ENCODE measurements around the gene GSKIP.
A peak's percentile ranks its signal among the peaks of the same experiment; 100 is the strongest.
"Not testable (repeated sequence)": the region's sequence is repeated elsewhere in the genome, so short reads cannot be mapped to it uniquely, and the experiment has no call there.

GSKIP gene, protein sequence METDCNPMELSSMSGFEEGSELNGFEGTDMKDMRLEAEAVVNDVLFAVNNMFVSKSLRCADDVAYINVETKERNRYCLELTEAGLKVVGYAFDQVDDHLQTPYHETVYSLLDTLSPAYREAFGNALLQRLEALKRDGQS

GRCh38 chr14:96362965-96363750 is at the start of gene GSKIP, which contains the start of gene ATG2B:
GSKIP (plus strand) TSS chr14:96363526; CDS start chr14:96382248, 18,722 bp downstream.
ATG2B (minus strand) TSS chr14:96363341; CDS start chr14:96362976, 365 bp downstream.
- Mint-ChIP-seq H3K27me3 (no peaks in the 10 kb centered on the region), H3K9me3 (no peaks in the 10 kb centered on the region), H3K4me1 (ENCODE audit: low read depth) (peaks cover 57% of the 10 kb centered on the region), H3K36me3 (ENCODE audit: low read depth) (peaks cover 25% of the 10 kb centered on the region), H3K27ac (peak within 1 kb of the TSS; percentile 91), H3K4me3 (peak within 1 kb of the TSS; percentile 92)
- DNase-seq = peak; percentile 99

GRCh38 chr14:96316087-96316486 is 47.2 kb upstream of the GSKIP start:
- peaks cover 75% of the 10 kb centered on the region for H3K36me3 Mint-ChIP-seq (ENCODE audit: low read depth)
- H3K4me1 Mint-ChIP-seq (ENCODE audit: low read depth) = peaks cover 2% of the 10 kb centered on the region
- H3K27me3 Mint-ChIP-seq = no peaks in the 10 kb centered on the region
- H3K27ac Mint-ChIP-seq = no peak overlapping the region
- no peak for DNase-seq
- no peak overlapping the region for H3K4me3 Mint-ChIP-seq
- H3K9me3 Mint-ChIP-seq = no peaks in the 10 kb centered on the region

GRCh38 chr14:96318836-96319235 is 44.5 kb upstream of the GSKIP start:
- no peak overlapping the region for H3K27ac Mint-ChIP-seq
- H3K9me3 Mint-ChIP-seq = no peaks in the 10 kb centered on the region
- peaks cover 2% of the 10 kb centered on the region for H3K4me1 Mint-ChIP-seq (ENCODE audit: low read depth)
- no peaks in the 10 kb centered on the region for H3K27me3 Mint-ChIP-seq
- DNase-seq = no peak
- H3K4me3 Mint-ChIP-seq = no peak overlapping the region
- H3K36me3 Mint-ChIP-seq (ENCODE audit: low read depth) = peaks cover 79% of the 10 kb centered on the region

GRCh38 chr14:96320605-96321004 is 42.7 kb upstream of the GSKIP start:
- Mint-ChIP-seq H3K27ac (no peak overlapping the region), H3K9me3 (no peaks in the 10 kb centered on the region), H3K36me3 (ENCODE audit: low read depth) (peaks cover 79% of the 10 kb centered on the region), H3K4me3 (no peak overlapping the region), H3K4me1 (ENCODE audit: low read depth) (peaks cover 2% of the 10 kb centered on the region), H3K27me3 (no peaks in the 10 kb centered on the region)
- DNase-seq = no peak

DNA sequence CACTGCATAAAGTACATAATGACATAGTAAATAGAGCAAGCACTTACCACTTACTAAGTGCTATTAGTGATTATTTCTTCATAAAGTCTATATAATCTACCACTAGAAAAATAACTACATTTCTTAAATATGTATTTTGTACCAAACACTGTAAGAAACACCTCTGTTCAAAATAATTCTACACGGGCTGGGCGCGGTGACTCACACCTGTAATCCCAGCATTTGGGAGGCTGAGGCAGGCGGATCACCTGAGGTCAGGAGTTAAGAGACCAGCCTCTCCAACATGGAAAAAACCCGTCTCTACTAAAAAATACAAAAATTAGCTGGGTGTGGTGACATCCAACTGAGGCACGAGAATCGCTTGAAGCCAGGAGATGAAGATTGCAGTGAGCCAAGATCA is 39.1 kb upstream of the GSKIP start:
- Mint-ChIP-seq H3K27me3 (no peaks in the 10 kb centered on the region), H3K27ac (no peak overlapping the region), H3K36me3 (ENCODE audit: low read depth) (peaks cover 69% of the 10 kb centered on the region), H3K4me3 (no peak overlapping the region), H3K9me3 (no peaks in the 10 kb centered on the region), H3K4me1 (ENCODE audit: low read depth) (peaks cover 2% of the 10 kb centered on the region)
- no peak for DNase-seq

GRCh38 chr14:96338551-96338950 is 24.8 kb upstream of the GSKIP start:
- Mint-ChIP-seq H3K4me3 (no peak overlapping the region), H3K36me3 (ENCODE audit: low read depth) (peaks cover 67% of the 10 kb centered on the region), H3K27ac (no peak overlapping the region)

DNA sequence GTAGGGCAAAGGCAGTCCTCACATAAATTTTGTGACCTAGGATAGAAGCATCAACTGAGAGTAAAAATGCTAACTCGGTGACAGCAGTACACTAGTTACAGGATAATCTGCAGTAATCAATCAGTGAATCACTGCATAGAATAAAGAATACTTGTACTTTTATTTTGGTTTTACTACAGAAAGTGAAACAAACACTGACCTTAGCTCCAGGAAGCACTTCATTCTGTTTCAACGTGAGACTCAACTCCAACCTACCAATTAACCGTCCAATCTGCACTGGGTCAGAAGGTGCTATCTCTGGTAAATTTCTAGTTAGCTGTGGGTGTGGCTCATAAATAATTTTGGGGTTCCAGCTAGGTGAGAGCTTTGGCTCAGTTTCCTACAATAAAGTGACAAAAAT is 22.0 kb upstream of the GSKIP start:
- DNase-seq = no peak
- H3K27me3 Mint-ChIP-seq = no peaks in the 10 kb centered on the region
- H3K4me1 Mint-ChIP-seq (ENCODE audit: low read depth) = no peaks in the 10 kb centered on the region
- no peak overlapping the region for H3K4me3 Mint-ChIP-seq
- H3K27ac Mint-ChIP-seq = no peak overlapping the region
- H3K36me3 Mint-ChIP-seq (ENCODE audit: low read depth) = peaks cover 63% of the 10 kb centered on the region
- no peaks in the 10 kb centered on the region for H3K9me3 Mint-ChIP-seq

More at GRCh38 chr14:96338551-96338950, 24.8 kb upstream of the GSKIP start:
- Mint-ChIP-seq H3K27me3 (no peaks in the 10 kb centered on the region), H3K4me1 (ENCODE audit: low read depth) (no peaks in the 10 kb centered on the region), H3K9me3 (no peaks in the 10 kb centered on the region)
- DNase-seq = no peak

DNA sequence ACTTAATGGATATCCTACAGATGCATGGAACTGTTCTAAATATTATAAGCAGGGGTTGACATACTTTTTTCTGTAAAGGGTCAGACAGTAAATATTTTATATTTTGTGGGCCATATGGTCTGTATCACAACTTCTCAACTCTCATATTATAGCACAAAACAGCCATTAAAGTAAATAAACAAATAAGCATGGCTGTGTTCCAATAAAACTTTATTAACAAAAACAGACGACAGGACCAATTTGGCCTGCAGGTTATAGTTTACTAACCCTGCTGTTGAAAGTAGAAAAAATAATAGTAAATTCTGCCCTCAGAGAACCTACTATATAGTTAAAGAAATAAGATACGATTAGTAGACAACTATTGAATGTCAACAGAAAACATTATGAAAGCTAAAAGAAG is 17.7 kb upstream of the GSKIP start:
- H3K9me3 Mint-ChIP-seq = no peaks in the 10 kb centered on the region
- no peak overlapping the region for H3K27ac Mint-ChIP-seq
- peaks cover 36% of the 10 kb centered on the region for H3K36me3 Mint-ChIP-seq (ENCODE audit: low read depth)
- H3K27me3 Mint-ChIP-seq = no peaks in the 10 kb centered on the region
- peaks cover 15% of the 10 kb centered on the region for H3K4me1 Mint-ChIP-seq (ENCODE audit: low read depth)
- H3K4me3 Mint-ChIP-seq = no peak overlapping the region
- no peak for DNase-seq

GRCh38 chr14:96347957-96348356 is 15.4 kb upstream of the GSKIP start:
- H3K27ac Mint-ChIP-seq, H3K27me3 Mint-ChIP-seq, DNase-seq, H3K4me3 Mint-ChIP-seq, H3K9me3 Mint-ChIP-seq: not testable (repeated sequence)
- Mint-ChIP-seq H3K4me1 (ENCODE audit: low read depth) (peaks cover 18% of the 10 kb centered on the region), H3K36me3 (ENCODE audit: low read depth) (peaks cover 23% of the 10 kb centered on the region)

DNA sequence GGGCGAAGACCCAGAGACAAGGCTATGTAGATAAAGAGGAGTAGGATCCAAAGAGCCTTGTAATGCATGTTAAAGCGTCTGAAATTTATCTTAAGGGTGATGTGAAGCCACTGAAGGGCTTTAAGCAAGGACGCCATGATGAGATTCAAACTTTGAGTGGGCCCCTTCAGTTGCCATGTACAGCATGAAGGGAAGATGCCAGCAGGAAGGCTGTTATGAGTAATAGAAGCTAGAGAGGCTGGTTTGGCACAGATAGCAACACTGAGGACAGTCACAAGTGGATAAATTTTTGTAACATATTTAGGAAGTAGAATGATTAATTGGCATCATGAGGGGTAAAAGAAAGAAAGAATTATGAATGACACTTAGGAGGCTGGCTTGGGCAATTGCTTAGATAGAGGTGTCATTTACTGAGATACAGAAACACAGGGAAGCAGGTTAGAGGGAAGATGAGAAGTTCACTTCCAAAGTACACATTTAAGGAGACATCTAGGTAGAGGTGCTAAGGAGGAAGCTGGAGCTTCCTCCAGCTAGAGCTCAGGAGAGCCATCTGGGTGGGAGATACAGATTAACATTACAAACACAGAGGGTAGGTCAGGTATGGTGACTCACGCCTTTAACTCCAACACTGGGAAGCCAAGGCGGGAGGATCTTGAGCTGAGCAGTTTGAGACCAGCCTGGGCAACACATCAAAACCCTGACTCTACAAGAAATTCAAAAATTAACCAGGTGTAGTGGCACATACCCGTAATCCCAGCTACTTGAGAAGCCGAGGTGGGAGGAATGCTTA is 13.8 kb upstream of the GSKIP start:
- no peaks in the 10 kb centered on the region for H3K9me3 Mint-ChIP-seq
- no peak overlapping the region for H3K27ac Mint-ChIP-seq
- DNase-seq = no peak
- peaks cover 21% of the 10 kb centered on the region for H3K36me3 Mint-ChIP-seq (ENCODE audit: low read depth)
- no peak overlapping the region for H3K4me3 Mint-ChIP-seq
- peaks cover 20% of the 10 kb centered on the region for H3K4me1 Mint-ChIP-seq (ENCODE audit: low read depth)
- no peaks in the 10 kb centered on the region for H3K27me3 Mint-ChIP-seq

DNA sequence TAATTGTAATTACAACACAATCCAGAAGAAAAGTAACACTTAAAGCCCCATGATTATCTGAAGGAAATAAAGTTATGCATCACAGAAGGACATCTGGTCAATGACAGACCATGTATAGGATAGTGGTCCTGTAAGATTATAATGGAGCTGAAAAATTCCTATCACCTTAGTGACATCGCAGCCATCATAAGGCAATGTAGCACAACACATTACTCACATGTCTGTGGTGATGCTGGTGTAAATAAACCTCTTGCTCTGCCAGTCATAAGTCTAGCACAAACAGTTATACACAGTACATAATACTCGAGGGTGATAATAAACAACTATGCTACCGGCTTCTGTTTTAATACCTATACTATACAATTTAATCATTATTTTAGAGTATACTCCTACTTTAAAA is 11.3 kb upstream of the GSKIP start:
- Mint-ChIP-seq H3K27ac (no peak overlapping the region), H3K4me3 (no peak overlapping the region), H3K4me1 (ENCODE audit: low read depth) (peaks cover 30% of the 10 kb centered on the region), H3K27me3 (no peaks in the 10 kb centered on the region), H3K9me3 (no peaks in the 10 kb centered on the region), H3K36me3 (ENCODE audit: low read depth) (peaks cover 16% of the 10 kb centered on the region)
- DNase-seq = no peak

DNA sequence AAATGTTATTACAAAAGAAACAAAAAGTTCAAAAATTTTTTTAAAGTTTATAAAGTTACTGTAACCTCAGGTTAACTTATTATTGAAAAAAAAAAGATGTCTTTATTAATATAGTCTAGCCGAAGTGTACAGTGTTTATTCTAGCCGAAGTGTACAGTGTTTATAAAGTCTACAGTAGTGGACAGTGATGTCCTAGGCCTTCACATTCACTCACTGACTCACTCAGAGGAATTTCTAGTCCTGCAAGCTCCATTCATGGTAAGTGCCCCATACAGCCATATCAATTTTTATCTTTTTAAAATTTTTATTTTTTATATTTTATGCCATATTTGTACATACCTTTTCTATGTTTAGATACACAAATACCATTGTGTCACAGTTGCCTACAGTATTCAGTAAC is 10.6 kb upstream of the GSKIP start:
- peaks cover 14% of the 10 kb centered on the region for H3K36me3 Mint-ChIP-seq (ENCODE audit: low read depth)
- H3K27ac Mint-ChIP-seq = no peak overlapping the region
- H3K9me3 Mint-ChIP-seq = no peaks in the 10 kb centered on the region
- no peak overlapping the region for H3K4me3 Mint-ChIP-seq
- no peaks in the 10 kb centered on the region for H3K27me3 Mint-ChIP-seq
- peaks cover 29% of the 10 kb centered on the region for H3K4me1 Mint-ChIP-seq (ENCODE audit: low read depth)
- DNase-seq = no peak

DNA sequence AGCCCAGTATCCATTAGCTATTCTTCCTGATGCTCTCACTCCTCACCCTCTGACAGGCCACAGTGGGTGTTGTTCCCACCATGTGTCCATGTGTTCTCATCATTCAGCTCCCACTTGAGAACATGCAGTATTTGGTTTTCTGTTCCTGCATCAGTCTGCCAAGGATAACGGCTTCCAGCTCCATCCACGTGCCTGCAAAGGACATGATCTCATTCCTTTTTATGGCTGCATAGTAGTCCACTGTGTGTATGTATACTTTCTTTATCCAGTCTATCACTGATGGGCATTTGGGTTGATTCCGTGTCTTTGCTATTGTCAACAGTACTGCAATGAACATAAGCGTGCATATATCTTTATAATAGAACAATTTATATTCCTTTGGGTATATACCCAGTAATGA is 9.1 kb upstream of the GSKIP start:
- H3K4me1 Mint-ChIP-seq (ENCODE audit: low read depth) = peaks cover 29% of the 10 kb centered on the region
- no peak overlapping the region for H3K4me3 Mint-ChIP-seq
- H3K27ac Mint-ChIP-seq = no peak overlapping the region
- DNase-seq = no peak
- H3K9me3 Mint-ChIP-seq = no peaks in the 10 kb centered on the region
- H3K27me3 Mint-ChIP-seq = no peaks in the 10 kb centered on the region
- peaks cover 18% of the 10 kb centered on the region for H3K36me3 Mint-ChIP-seq (ENCODE audit: low read depth)

DNA sequence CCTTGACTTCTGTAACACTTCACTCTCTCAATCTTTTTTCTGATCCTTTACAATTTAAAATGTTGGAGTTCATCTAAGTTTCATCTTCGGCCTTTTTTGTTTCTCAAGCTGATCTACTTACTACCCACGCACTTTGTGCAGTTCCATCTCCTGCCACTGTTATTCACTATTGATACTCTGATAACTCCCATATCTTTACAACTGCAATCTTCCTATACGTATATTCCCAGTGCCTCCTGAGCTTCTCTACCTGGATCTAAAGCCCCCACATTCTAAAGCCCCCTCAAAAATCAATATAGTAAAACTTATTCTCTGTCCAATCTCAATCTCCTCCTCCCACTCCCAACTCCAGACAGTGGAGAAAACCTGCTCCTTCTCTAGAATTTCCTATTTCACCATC is 6.1 kb upstream of the GSKIP start:
- DNase-seq = no peak
- Mint-ChIP-seq H3K27ac (no peak overlapping the region), H3K4me3 (no peak overlapping the region), H3K27me3 (no peaks in the 10 kb centered on the region), H3K9me3 (no peaks in the 10 kb centered on the region), H3K4me1 (ENCODE audit: low read depth) (peaks cover 47% of the 10 kb centered on the region), H3K36me3 (ENCODE audit: low read depth) (peaks cover 25% of the 10 kb centered on the region)

GRCh38 chr14:96359959-96360358 is 3.4 kb upstream of the GSKIP start:
- H3K27ac Mint-ChIP-seq = no peak overlapping the region

More at GRCh38 chr14:96359959-96360358, 3.4 kb upstream of the GSKIP start:
- H3K27me3 Mint-ChIP-seq = no peaks in the 10 kb centered on the region
- H3K4me3 Mint-ChIP-seq = no peak overlapping the region
- no peak for DNase-seq
- peaks cover 29% of the 10 kb centered on the region for H3K36me3 Mint-ChIP-seq (ENCODE audit: low read depth)
- H3K4me1 Mint-ChIP-seq (ENCODE audit: low read depth) = peaks cover 51% of the 10 kb centered on the region
- no peaks in the 10 kb centered on the region for H3K9me3 Mint-ChIP-seq

All from activated T-cell treated with anti-CD3 and anti-CD28 coated beads, Interleukin-2, amount 50 U/mL, for 24 hours (primary cell).